Kidney tubule cell (primary cell): ENCODE data around the gene TMPRSS11A.

Experiments
- DNase-seq: peaks from one replicate; pipeline ENCODE4 v3.0.0-alpha.2; 2018; ENCODE audit warnings: low spot score

TMPRSS11A gene, protein sequence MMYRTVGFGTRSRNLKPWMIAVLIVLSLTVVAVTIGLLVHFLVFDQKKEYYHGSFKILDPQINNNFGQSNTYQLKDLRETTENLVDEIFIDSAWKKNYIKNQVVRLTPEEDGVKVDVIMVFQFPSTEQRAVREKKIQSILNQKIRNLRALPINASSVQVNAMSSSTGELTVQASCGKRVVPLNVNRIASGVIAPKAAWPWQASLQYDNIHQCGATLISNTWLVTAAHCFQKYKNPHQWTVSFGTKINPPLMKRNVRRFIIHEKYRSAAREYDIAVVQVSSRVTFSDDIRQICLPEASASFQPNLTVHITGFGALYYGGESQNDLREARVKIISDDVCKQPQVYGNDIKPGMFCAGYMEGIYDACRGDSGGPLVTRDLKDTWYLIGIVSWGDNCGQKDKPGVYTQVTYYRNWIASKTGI

DNA sequence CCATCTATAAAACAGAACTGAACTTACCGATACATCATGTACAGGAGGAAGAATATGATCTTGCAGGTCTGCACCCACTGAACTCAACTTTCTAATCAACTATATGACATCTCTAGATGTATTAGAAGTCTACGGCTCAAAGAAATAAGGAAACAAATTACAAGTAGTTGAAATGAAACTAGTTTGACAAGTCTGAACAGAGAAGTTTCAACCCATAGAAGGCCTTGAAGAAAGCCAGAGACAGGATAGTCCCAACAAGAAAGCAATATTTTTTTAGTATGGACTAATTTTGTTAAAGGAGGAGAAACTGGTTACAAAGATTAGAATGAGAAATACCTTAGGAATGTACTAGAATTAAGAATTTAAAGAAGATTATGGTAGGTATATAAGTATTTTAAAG is at the start of gene TMPRSS11A:
Gene TMPRSS11A (minus strand): TSS at position 138 of the 400 bp plus-strand sequence. CDS start 100 bp downstream, at position 38.
- DNase-seq, result no peak

DNA sequence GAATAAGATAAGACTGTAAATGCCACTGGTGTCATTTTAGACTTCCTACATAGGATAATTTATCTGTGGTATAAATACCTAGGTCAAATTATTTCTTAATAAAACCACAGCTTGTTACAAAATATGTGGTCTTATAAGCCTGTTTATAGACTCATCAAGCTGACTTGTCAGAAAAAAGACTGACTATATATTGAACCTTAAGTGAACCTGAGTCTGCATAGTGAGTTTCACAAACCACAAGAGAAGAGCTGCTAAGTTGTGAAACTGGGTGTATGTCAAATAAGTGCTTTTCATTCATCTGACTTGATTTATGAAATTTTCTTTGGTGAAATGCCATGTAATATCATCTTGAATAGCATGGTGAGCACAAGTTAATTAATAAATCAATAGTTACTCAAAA is 48.4 kb upstream of the TMPRSS11A start:
- no peak for DNase-seq

DNA sequence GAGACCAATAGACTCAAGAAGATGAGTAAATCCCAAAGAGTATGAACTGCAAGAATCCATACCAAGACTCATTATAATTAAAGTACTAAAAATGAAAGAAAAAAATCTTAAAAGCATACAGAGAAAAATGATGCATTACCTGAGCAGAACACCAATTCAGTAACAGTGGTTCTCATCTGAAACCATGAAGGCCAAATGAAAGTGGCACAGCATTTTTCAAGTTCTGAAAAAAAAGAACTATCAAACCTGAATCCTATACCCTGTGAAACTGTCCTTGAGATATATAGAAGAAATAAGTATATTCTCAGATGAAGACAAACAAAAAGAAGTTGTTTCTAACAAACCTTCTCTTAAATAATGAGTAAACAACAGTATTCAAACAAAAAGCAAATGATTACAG is 39.6 kb upstream of the TMPRSS11A start:
- DNase-seq, result no peak

DNA sequence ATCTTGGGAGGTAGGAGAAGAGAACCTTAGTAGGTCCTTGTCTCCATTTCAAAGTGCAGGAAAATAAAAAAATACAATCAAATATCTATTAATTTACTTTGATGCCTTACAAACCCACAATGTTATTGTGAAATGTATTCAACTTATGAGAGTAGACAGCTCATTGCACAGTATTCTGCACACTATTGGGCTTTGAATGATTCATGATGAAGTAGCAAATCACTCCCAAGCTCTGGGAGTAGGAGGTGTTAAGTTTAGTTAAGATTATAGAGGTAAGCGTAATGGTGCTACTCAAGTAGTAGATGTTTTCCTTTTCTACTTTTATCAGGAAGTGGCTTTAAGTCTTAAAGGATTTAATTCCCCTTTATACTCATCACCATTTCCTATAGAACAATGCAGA is 32.8 kb upstream of the TMPRSS11A start:
- no peak for DNase-seq

DNA sequence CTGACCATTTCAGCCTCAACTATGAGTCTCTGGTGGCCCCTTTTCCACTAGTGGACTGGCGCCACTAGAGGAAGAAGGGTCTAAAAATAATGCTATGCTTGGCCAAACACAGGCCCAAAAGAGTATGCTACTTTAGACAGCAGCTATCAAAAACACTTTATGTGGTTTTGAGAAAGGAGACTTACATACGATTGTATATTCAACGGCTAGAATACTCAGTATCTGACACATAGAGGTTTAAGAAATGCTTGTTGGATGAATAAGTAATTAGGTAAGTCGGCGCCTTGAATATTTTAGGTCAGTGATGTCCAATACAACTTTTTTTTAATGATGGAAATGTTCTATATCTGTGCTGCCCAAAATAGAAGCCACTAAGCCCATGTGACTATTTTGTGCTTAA is 25.7 kb upstream of the TMPRSS11A start:
- peak; percentile 3 for DNase-seq

DNA sequence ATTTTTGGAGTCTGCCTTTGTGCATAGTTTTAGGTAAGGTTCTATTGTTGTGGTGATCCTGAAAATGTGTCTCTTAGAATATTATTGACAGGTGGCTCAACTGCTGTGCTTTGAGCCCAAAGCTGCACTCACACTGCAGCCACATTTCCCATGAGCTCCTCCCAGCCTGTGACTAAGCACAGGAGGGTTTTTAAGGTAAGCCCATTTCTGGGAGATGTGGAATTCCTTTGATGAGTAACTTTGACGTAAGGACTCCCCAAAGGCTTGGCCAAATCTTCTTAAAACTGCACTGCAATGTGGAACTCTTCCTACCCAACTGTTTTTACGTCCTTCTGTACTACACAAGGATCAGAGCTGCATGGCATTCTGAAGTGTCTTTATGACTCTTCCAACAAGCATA is 20.0 kb upstream of the TMPRSS11A start:
- peak; percentile 18 for DNase-seq

DNA sequence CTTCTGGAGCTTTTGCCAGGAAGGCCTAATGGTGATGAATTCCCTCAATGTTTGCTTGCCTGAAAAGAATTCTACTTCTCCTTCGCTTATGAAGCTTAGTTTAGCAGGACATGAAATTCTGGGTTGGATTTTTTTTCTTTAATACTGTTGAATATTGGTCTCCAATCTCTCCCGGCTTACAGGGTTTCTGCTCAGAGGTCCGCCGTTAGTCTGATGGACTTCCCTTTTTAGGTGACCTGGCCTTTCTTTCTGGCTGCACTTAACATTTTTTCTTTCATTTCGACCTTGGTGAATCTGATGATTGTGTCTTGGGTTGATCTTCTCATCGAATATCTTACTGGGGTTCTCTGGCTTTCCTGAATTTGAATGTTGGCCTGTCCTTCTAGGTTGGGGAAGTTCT is 17.2 kb upstream of the TMPRSS11A start:
- DNase-seq, result no peak

DNA sequence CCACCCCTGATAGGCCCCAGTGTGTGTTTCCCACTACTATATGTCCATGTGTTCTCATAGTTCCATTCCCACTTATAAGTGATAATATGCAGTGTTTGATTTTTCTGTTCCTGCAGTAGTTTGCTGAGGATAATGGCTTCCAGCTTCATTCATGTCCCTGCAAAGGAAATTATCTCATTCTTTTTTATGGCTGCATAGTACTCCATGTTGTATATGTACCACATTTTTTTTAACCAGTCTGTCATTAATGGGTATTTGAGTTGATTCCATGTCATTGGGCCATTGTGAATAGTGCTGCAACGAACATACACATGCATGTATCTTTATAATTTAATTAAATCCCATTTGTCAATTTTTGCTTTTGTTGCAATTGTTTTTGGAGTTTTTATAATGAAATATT is 10.3 kb upstream of the TMPRSS11A start:
- no peak for DNase-seq

DNA sequence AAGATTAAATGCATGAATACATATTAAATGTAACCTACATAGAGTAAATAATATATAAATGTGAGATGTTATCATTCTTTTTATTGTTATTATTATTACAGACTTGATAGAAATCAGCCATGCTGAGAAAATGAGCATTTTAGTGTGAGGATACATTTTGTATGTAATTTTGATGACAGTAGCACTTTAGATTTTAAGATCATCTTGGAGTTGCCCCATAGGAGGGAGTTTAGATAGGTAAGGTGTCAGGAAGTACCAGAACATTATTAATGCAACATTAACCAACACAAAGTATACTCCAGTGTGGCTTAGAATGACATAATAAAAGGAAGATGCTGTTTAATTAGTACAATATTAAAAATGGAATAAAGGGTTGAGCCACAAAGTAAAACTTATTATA is 8.4 kb downstream of the TMPRSS11A start:
- no peak for DNase-seq

DNA sequence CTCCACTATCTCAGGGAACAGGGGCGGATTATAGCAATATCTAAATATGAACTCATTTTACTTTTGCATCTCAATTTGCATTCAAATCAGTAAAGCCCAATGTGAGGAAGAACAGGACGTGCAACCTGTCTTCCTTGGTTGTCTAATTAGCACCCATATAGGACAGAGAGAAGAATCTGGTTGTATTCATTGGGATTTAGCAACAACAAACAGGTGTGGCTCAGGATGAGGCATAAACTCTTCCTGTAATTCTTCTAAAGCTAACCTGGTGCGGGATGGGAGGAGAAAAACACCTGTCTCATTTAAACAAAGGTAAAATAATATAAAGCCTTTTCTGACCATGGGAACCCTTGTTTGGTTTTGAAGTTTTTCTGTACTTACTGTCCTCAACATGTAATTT is 22.2 kb downstream of the TMPRSS11A start:
- no peak for DNase-seq

DNA sequence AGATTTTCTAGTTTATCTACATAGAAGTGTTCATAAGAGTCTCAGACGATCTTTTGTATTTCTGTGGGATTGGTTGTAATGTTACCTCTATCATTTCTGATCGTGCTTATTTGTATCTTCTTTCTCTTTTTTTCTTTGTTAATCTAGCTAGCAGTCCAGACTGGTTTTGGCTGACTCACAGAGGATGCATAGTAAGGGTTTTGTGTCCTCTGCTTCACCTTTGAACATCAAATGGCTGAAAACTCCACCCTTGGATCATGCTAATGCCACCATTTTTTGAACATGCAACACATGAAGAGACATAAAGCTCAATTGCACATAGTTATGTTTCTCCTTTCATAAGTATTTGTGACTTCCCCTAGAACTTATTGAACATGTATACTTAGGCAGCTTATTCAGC is 22.8 kb downstream of the TMPRSS11A start:
- no peak for DNase-seq

DNA sequence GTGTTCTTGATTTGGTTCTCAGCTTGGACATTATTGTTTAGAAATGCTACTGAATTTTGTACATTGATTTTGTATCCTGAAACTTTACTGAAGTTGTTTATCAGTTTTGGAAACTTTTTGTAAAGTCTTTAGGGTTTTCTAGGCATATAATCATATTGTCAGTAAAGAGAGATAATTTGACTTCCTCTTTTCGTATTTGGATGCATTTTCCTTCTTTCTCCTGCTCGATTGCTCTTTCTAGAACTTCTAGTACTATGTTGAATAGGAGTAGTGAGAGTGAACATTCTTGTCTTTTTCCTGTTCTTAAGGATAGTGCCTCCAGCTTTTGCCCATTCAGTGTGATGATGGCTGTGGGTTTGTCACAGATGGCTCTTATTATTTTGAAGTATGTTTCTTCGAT is 24.1 kb downstream of the TMPRSS11A start:
- DNase-seq, result no peak

DNA sequence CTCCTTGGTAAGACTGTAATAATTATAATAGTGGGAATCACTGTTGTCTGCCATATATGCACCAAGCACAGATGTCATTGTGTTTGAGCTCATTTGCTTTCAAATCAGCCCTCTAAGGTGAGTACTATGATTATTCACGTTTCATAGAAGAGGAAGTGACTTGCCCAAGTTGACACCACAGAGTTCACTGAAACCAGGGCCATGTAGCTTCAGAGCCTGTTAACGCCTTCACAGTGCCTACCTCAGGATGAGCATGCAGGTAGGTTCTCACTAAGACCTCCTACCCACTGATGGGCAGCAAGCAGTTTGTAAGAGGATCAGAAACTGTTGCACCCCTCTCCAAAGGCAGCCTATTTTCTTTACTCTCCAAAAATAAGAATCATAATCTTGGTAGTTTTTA is 27.4 kb downstream of the TMPRSS11A start:
- DNase-seq, result no peak

DNA sequence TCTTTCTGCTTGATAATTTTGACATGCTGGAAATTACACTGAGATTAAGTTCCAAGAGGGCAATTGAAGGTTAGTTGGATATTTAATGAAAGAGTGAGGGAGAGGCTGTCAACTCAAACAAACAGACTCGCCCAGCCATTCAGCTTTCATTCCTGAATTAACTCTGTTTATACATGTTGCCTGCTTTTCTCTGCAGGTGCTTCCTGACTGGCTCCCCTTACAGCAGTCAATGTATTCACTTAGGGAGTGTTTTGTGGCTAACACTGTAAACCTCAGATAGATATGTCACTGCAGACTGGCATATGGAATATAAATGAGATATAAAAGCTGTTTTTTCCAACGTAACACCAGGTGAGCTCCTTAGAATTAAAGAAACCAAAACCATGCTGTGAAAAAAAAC is 28.7 kb downstream of the TMPRSS11A start:
- DNase-seq, result no peak

DNA sequence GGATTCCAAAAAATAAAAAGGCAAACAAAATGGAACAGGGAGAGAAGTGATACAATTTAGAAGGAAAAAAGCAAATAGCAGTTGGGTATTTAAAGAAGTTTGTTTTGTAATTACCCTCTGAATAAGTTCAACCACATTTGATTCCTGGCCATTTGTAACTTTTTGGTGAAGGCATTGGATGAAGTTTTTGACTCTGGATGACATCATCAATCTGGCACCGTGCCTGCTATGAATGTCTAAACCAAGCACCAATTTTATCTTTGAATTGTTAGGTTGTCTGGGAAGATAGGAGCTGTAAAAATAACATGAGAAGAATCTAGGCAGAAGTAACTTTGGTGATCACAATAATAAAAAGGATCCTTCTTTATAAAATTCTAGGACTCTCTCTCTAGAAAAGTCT is 29.5 kb downstream of the TMPRSS11A start:
- DNase-seq, result no peak

DNA sequence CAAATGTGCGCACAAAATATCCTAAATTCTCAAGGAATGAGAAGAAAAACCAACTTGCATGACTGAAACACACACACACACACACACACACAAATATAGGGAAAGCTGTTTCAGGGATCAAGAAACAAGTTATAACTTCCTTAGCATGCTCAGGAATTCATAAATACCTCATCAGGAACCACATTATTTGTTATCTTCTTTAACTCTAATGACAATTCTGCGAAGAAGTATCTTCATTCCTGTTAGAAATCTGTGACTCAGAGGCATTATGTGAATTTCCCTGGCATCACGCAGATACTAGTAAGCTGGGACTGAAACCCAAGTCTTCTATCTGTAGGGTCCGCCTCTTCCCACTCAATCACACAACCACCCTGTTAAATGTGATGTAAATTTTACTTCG is 30.3 kb downstream of the TMPRSS11A start:
- no peak for DNase-seq

DNA sequence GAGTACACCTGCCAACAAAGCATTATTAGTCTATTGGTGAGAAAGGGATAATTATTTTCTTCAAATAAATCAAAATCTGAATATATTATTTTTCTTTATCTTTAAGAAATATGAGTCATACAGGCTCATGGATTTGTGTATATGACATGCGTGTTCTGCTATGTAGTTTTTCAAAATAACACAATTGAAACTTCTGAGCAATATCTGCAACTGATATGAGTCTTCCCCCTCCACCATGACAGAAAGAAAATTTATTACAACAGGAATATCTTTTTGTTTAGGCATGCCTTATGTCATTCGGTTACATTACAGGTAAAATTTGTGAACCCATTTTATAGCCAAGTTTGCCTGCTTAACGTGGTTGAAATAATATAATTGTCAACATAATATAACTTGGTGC is 32.0 kb downstream of the TMPRSS11A start:
- DNase-seq, result no peak

DNA sequence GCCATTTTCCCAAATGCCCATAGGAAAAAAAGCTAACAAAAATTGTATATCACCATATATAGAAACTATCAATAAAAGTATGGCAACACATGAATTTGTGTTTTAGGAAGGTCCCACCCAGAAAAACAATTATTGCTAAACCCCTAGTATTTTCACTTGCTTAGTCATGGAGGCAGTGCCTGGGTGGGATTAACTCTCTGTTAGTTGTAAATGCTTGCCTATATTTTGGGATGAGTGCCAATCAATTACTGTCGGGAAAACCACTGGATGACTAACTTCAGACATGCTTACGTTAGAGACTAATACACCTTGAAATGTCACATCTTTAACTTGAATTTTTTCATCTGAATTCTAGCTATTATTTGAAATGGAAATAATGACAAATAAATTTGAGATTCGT is 33.9 kb downstream of the TMPRSS11A start:
- peak; percentile 71 for DNase-seq

DNA sequence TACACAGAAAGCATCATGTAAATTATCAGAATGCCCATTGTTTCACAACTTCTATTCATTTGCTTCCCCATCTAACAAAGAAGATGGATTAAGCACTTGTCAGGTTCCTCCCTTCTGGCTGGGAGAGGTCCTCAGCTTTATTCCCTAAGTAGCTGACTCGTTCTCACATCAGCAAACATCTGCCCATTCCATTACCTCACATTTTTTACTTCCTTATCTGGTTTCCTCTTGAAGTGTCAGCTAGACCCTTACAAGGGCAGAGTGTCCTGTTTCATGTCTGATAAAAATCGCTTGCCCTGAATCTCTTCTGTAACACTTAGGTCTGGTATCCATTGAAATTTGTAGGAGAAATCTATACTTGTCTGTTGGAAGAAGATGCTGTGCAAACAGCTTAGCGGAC is 34.7 kb downstream of the TMPRSS11A start:
- peak; percentile 64 for DNase-seq

DNA sequence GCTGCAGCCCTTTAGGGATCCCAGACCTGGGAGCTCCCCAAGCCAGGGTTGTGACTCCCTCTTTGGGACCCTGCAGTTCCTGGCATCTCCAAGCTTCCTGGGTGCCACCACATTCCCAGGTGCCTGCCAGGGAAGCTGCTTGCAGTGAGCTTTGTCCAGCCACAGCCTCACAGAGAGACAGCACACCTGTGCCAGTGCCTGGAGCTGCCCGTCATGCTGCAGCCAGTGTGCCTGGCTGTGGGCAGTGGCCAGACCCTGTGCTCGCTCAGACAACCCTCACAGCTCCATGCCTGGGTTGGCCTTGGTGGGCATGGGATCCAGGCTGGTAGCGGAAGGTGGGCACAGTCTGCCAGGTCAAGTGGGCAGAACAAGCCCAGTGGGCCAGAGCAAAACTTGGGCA is 36.0 kb downstream of the TMPRSS11A start:
- DNase-seq, result no peak

DNA sequence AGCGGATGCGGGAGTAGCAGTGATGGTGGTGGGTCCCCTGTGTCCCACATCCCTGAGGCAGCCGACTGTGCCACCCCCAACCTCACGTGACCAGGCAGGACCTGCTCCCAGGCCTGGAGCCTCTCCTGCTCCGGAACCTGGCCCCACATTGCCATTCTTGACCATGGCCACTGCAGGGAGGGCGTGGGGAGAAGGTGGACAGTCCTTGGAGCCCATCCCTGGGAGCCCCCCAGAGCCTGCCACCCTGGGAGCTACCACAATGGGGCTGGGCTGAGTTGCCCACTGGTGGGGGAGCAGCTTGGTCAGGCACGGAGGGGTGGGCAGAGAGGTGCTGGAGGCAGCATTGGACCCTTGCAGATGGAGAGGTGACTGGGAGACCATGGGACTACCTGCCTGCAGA is 36.8 kb downstream of the TMPRSS11A start:
- DNase-seq, result no peak

DNA sequence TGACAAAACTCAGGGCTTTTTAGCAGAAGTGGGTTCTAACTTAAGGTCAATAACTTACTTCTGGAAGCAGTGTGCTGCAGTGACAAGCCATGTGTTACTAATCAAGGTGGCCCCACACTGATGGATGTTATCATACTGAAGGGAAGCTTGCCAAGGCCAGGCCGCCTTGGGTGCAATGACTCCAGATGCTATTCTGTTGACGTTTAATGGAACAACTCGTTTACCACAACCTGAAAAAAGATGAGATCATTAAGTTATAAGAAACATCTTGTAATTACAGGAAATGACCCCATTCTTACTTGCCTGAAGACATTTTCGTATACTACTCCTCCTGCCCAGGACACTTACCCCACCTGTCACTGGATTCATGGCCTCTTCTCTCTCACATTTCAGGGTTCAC is 40.6 kb downstream of the TMPRSS11A start:
- DNase-seq, result peak; percentile 37

DNA sequence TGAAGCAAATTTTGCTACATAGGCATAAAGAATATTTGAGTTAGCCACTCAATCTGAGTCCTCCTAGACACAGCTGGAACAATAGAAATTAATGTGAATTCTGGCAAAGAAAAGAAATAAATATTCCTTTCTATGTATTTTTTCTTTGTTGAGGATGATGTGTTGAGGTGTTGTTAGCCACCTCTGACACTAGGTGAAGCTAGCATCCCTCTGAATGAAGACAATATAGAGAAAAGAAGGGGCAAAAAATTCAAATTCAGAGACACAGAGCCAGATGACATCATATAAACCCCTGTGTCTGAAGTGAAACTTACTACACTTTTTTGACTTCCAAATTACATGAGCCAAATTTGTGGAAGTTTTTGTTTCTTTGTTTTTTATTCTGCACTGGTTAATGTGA is 44.9 kb downstream of the TMPRSS11A start:
- DNase-seq, result no peak

DNA sequence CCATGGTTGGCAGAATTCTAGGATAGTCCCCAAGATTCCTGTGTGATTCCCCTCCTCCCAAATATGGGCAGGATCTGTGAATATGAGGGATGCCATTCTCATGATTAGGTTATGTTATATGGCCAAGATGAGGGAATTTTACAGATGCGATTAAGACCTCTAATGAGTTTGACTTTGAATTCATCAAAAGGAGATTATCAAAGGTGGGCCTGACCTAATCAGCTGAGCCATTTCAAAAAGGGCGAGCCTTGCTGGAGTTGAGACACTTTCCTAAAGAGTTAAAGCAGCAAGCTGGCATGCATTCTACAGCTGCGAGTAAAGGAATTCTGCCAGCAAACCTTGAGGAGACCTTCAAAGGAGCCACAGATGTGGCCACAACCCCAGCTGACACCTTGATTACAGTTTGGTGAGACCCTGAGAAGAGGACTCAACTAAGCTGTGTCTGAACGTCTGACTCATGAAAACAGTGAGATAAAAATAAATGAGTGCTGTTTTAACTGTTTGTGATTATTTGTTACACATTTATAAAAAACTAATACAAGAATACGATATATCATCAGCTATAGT is 47.8 kb downstream of the TMPRSS11A start:
- no peak for DNase-seq
